VCaP (cell line): ENCODE measurements around the gene AHR.

Source experiments
- H3K27ac ChIP-seq: fragments of 450-650 bp; 2 replicates; pipeline ENCODE4 v1.5.1; 2017
- CTCF ChIP-seq: fragments of 450-650 bp; conservative IDR thresholded peaks from 2 replicates; pipeline ENCODE4 v1.5.1; 2017; ENCODE audit warnings: mild to moderate bottlenecking, moderate library complexity

AHR gene

GRCh38 chr7:17357952-17358351, 59.5 kb downstream of the AHR start:
- no peak for TF ChIP-seq CTCF
- no peak overlapping the region for H3K27ac ChIP-seq

DNA sequence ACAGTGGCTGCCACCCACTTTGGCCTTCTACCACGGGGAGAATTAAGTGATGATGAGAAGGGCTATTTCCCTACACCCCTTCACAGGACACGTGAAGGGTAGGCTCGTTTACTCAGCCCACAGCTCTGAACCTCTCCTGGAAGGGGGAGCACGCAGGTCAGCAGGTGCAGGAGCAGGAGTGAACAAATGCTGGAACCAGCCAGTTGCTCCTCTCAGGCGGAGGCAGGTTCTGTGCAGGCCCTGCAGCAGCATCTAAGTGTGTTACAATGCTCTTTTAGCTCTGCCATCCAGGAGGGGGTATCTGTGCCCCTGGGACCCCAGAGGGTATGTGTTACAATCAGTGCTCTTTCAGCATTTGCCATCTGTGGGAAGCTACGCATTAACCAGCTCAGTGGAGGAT, 61.2 kb downstream of the AHR start:
- no peak overlapping the region for H3K27ac ChIP-seq
- no peak for TF ChIP-seq CTCF

DNA sequence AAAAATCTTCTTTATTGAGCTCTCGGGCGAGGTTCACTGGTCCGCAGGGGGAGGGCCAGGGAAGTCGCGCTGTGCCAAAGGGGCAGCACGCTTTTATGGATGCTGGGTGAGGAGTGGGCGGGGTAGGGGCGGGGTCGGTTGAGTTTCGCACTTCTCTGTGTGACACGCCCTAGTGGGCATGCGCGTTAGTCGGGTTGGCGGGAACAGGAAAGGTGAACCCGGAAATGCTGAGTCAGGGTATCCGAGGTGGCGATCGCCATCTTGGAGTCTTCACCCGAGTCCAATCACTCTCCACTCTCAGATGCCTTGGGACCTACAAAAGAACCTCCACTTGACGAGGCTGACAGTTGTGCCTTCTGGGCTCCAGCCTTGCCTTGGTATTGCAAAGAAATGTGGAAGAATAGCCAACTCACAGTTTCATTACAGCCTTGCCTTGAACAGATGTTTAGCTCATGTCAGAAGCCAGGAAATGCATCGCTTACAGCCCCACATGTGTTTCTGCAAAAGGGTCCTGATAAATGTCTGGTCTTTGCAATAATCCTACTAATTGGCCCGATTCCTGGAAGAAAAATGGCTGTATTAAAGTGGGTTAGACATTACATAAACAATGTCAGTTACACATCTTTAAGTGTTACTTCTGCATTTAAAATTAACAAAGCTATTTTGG, 64.1 kb downstream of the AHR start:
- no peak overlapping the region for H3K27ac ChIP-seq
- TF ChIP-seq CTCF: no peak

DNA sequence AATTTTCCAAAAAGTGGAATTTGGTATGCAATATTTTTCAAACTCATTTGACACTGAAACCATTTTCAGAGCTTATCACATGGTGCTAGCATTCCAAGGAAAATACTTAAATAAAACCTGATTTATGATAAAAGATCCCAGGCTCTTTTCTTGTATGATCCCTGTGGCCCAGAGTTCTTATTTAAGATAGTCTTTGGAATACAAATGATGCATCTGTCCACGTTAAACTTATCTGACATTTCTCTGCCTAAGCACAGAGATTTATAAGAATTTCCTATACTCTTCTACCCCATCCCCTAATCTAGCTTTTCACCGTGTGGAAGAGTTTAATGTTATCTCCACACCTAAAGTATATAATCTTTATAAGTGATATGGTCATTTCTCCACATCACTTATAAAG, 66.2 kb downstream of the AHR start:
- no peak for TF ChIP-seq CTCF
- no peak overlapping the region for H3K27ac ChIP-seq

- TF ChIP-seq CTCF: no peak
- no peak overlapping the region for H3K27ac ChIP-seq
These were observed 67.3 kb downstream of the AHR start for GRCh38 chr7:17365775-17366174.

DNA sequence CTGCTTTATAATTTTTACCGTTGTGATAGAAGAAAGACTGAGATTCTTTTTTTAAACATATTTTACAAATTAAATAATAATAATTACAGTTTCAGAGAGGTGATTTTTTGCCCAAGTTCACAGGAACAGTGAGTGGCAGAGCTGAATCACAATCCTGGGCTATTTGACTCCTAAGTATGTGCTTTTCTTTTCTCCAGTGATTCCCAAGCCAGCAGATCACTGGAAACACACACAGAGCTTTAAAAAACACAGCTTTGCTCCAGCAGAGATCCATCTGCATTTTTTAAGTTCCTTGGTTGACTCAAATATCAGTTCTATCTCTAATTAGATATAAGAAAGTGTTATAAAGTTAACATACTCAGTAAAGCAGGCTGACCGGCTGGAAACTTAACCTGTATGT, 69.0 kb downstream of the AHR start:
- H3K27ac ChIP-seq: no peak overlapping the region
- no peak for TF ChIP-seq CTCF

DNA sequence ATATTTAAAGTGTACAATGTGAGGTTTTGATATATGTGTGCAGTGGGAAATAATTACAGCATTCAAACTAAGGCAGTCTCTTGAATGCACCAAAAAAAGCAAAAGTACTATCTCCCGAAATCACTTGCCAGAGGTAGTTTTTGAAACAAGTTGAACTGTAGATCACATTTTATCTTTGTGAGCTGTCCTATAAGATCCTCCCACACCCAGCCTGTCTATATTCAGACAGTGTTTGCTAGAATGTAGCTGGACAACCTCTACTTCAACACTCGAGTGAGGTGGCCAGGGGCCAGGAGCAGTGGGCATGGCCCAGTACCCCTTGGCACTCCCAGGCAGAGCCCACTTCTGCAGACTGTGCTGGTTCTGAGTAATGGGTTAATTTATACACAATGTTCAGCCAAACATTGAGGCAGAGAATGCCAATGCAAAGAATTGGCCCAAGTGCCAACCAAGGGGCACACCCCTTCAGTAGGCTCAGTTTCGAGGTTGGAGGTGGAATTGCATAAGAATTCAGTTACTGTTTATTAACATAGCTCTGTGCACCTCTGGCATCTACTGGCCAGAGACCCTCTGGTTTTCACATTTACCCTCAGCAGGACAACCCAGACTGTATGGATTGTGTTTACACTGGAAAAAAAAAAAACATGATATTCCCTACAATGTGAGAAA, 70.5 kb downstream of the AHR start:
- H3K27ac ChIP-seq: no peak overlapping the region
- no peak for TF ChIP-seq CTCF
